GM23338 (cell line): ENCODE results near the gene RPS2. TPM values are rescaled to one million over a fixed set of nuclear protein-coding genes. Genes with fewer than 3 reads are reported as not detected.
"Not testable (repeated sequence)": the region's sequence is repeated elsewhere in the genome, so short reads cannot be mapped to it uniquely, and the experiment has no call there.

ENCODE experiments used
- ATAC-seq: fragments of 200-7000 bp; cut with Tn5 transposase; 3 replicates; pipeline ENCODE4 v1.9.1; 2020
- DNase-seq: peaks from one replicate; pipeline ENCODE4 v3.0.0-alpha.2; 2015; ENCODE audit warnings: low spot score
- H2AFZ ChIP-seq: fragments of 200-600 bp; sonication (generic); 2 replicates; pipeline ENCODE4 v1.8.0; 2016; ENCODE audit warnings: antibody characterized with exemption, mild to moderate bottlenecking, moderate library complexity
- H3F3A ChIP-seq: fragments of 200-600 bp; sonication (generic); replicated peaks from 2 replicates; pipeline ENCODE4 v1.8.0; 2017; ENCODE audit warnings: antibody characterized with exemption, mixed run types, low read depth
- H3K27ac ChIP-seq: fragments of 200-600 bp; sonication (generic); 2 replicates; pipeline ENCODE4 v1.6.1; 2016; ENCODE audit warnings: low read depth
- H3K27me3 ChIP-seq: fragments of 200-600 bp; sonication (generic); 2 replicates; pipeline ENCODE4 v1.8.0; 2016; ENCODE audit warnings: mild to moderate bottlenecking, mixed run types, moderate library complexity; ENCODE audit not compliant: insufficient read depth
- H3K36me3 ChIP-seq: fragments of 200-600 bp; sonication (generic); 2 replicates; pipeline ENCODE4 v1.8.0; 2016; ENCODE audit warnings: mild to moderate bottlenecking; ENCODE audit not compliant: insufficient read depth
- H3K4me1 ChIP-seq: fragments of 200-600 bp; sonication (generic); 2 replicates; pipeline ENCODE4 v1.8.0; 2016; ENCODE audit warnings: mild to moderate bottlenecking, moderate library complexity; ENCODE audit not compliant: insufficient read depth
- H3K4me2 ChIP-seq: fragments of 200-600 bp; sonication (generic); 2 replicates; pipeline ENCODE4 v1.7.1; 2017; ENCODE audit warnings: mixed run types
- H3K4me3 ChIP-seq: fragments of 200-600 bp; sonication (generic); 2 replicates; pipeline ENCODE4 v1.6.1; 2016; ENCODE audit warnings: mixed run types
- H3K79me2 ChIP-seq: fragments of 200-600 bp; sonication (generic); replicated peaks from 2 replicates; pipeline ENCODE4 v1.8.0; 2017; ENCODE audit warnings: mild to moderate bottlenecking; ENCODE audit not compliant: insufficient read depth
- H3K9me2 ChIP-seq: fragments of 200-600 bp; sonication (generic); 2 replicates; pipeline ENCODE4 v1.8.0; 2017; ENCODE audit not compliant: insufficient read depth
- H4K20me1 ChIP-seq: fragments of 200-600 bp; sonication (generic); replicated peaks from 2 replicates; pipeline ENCODE4 v1.8.0; 2017; ENCODE audit warnings: mild to moderate bottlenecking; ENCODE audit not compliant: insufficient read depth
- H3K27ac Mint-ChIP-seq: 2 replicates; pipeline ENCODE4 v1.8.0; 2020; ENCODE audit warnings: inconsistent platforms, mild to moderate bottlenecking, moderate library complexity, mixed read lengths
- H3K27me3 Mint-ChIP-seq: 3 replicates; pipeline ENCODE4 v1.8.0; 2022; ENCODE audit warnings: low read depth, mild to moderate bottlenecking, moderate library complexity, mixed read lengths, inconsistent platforms; ENCODE audit not compliant: insufficient read depth, poor library complexity
- H3K36me3 Mint-ChIP-seq: 3 replicates; pipeline ENCODE4 v1.8.0; 2021; ENCODE audit warnings: low read depth, mild to moderate bottlenecking, inconsistent platforms, moderate library complexity, mixed read lengths
- H3K4me1 Mint-ChIP-seq: 3 replicates; pipeline ENCODE4 v1.8.0; 2020; ENCODE audit warnings: mild to moderate bottlenecking, inconsistent platforms, mixed read lengths
- H3K4me3 Mint-ChIP-seq: 3 replicates; pipeline ENCODE4 v1.8.0; 2021; ENCODE audit warnings: moderate library complexity, mild to moderate bottlenecking, inconsistent platforms, mixed read lengths
- H3K9me3 Mint-ChIP-seq: 3 replicates; pipeline ENCODE4 v1.8.0; 2020; ENCODE audit warnings: moderate library complexity, mild to moderate bottlenecking, inconsistent platforms, mixed read lengths
- CREB1 ChIP-seq: fragments of 250-450 bp; sonication (Bioruptor Pico); IDR thresholded peaks from 2 replicates; pipeline ENCODE4 v1.5.0; 2020; ENCODE audit warnings: low read depth, mild to moderate bottlenecking, moderate library complexity
- EZH2 ChIP-seq: fragments of 200-600 bp; sonication (generic); IDR thresholded peaks from one replicate; pipeline ENCODE4 v1.8.0; 2017; ENCODE audit warnings: antibody characterized with exemption, mild to moderate bottlenecking, low read depth; ENCODE audit not compliant: unreplicated experiment
- EZH2phosphoT487 ChIP-seq: fragments of 200-600 bp; sonication (generic); IDR thresholded peaks from one replicate; pipeline ENCODE4 v1.8.1; 2018; ENCODE audit warnings: antibody characterized with exemption; ENCODE audit not compliant: unreplicated experiment
- JUNB ChIP-seq: IDR thresholded peaks from one replicate; pipeline ENCODE4 v1.6.1; 2016; ENCODE audit warnings: antibody characterized with exemption; ENCODE audit not compliant: unreplicated experiment
- NANOG ChIP-seq: IDR thresholded peaks from 2 replicates; pipeline ENCODE4 v1.6.1; 2016; ENCODE audit warnings: antibody characterized with exemption, borderline replicate concordance
- POLR2AphosphoS5 ChIP-seq: IDR thresholded peaks from 2 replicates; pipeline ENCODE4 v1.6.1; 2016; ENCODE audit warnings: antibody characterized with exemption, low read depth
- STAT1 ChIP-seq: IDR thresholded peaks from one replicate; pipeline ENCODE4 v1.6.1; 2016; ENCODE audit warnings: antibody characterized with exemption; ENCODE audit not compliant: unreplicated experiment
- ZNF114 ChIP-seq: fragments of 250-450 bp; sonication (Bioruptor Pico); IDR thresholded peaks from 2 replicates; pipeline ENCODE4 v1.5.0; 2020; ENCODE audit warnings: mild to moderate bottlenecking, moderate library complexity
- ZNF331 ChIP-seq: fragments of 250-450 bp; sonication (Bioruptor Pico); IDR thresholded peaks from 2 replicates; pipeline ENCODE4 v1.5.0; 2020; ENCODE audit warnings: low read depth, mild to moderate bottlenecking, moderate library complexity
- polyA plus RNA-seq: library from polyadenylated mRNA; unstranded; fragments of >200 nt; fragmentation: Nextera tagmentation; extraction: Ambion mirVana; gene quantifications from 2 replicates; pipeline ENCODE4 v1.2.1, GENCODE V29; 2016
- total RNA-seq: library from RNA; depleted of rRNA; stranded (reverse); fragments of >200 nt; shearing (Covaris generic); gene quantifications from 2 replicates; pipeline ENCODE4 v1.2.3, GENCODE V29; 2014
- TF ChIP-seq, protein P1 (sequence below): fragments of 250-450 bp; sonication (Bioruptor Pico); IDR thresholded peaks from 2 replicates; pipeline ENCODE4 v1.5.0; 2020; ENCODE audit warnings: mild to moderate bottlenecking, moderate library complexity
- TF ChIP-seq, protein P2 (sequence below), 2 experiments: fragments of 200-600 bp in 1 of 2; sonication (generic) in 1 of 2; conservative IDR thresholded peaks; 2 replicates each; pipeline versions ENCODE4 v1.5.1 to v1.6.1; 2016 to 2017; ENCODE audit warnings: antibody characterized with exemption in 2 of 2, low read depth in 2 of 2, mild to moderate bottlenecking in 2 of 2, moderate library complexity in 1 of 2

Gene RPS2
- total and polyA plus RNA-seq, 2 experiments from 2014 or later: 3,786 to 3,992 TPM

DNA sequence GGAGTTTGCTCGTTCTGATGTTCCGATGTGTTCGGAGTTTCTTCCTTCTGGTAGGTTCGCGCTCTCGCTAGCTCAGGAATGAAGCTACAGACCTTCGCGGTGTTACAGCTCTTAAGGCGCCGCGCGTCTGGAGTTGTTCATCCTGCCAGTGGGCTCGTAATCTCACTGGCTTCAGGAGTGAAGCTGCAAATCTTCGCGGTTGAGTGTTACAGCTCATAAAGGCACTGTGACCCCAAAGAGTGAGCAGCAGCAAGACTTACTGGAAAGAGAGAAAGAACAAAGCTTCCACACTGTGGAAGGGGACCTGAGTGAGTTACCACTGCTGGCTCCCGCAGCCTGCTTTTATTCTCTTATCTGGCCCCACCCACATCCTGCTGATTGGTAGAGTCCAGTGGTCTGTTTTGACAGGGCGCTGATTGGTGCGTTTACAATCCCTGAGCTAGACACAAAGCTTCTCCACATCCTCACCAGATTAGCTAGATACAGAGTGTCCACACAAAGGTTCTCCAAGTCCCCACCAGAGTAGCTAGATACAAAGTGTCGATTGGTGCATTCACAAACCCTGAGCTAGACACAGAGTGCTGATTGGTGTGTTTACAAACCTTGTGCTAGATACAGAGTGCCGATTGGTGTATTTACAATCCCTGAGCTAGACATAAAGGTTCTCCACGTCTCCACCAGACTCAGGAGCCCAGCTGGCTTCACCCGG lies 7.0 kb downstream of the RPS2 start:
- not testable (repeated sequence) for H3K27ac Mint-ChIP-seq, H3K27me3 ChIP-seq, H2AFZ ChIP-seq, DNase-seq, H4K20me1 ChIP-seq, H3K9me3 Mint-ChIP-seq, H3K4me3 Mint-ChIP-seq, H3K9me2 ChIP-seq, H3K27ac ChIP-seq, ATAC-seq, H3K4me2 ChIP-seq, H3K36me3 ChIP-seq
- Mint-ChIP-seq H3K4me1 (peaks cover 22% of the 10 kb centered on the region), H3K27me3 (peaks cover 36% of the 10 kb centered on the region), H3K36me3 (peaks cover 24% of the 10 kb centered on the region)
- Histone ChIP-seq H3K4me1 (peaks cover 20% of the 10 kb centered on the region; the same call in 1 of the 2 replicates), H3F3A (peaks cover 33% of the 10 kb centered on the region), H3K4me3 (peak overlapping the region; percentile 89; the same call in 1 of the 2 replicates), H3K79me2 (peaks cover 13% of the 10 kb centered on the region)

DNA sequence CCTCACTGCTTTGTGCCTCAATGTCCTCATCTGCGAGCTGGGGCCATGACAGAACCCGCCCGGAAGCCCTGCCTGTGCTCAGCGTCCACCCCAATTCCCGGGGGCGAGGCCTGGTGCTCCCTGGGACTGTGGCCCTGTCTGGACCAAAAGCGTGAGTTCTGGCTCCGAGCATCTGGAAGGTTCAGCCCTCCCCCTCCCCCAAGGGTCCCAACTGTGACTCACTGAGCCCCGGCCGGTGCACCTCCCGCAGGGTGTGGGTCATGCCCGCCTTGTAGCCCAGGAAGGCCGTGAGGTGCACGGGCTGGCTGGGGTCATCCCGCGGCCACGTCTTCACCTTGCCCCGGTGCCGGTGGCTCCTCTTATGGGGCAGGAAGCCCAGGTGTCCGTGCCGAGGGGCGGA lies 10.9 kb downstream of the RPS2 start:
- no peak for DNase-seq
- Histone ChIP-seq H3K27ac (no peak overlapping the region), H3F3A (peaks cover 7% of the 10 kb centered on the region), H4K20me1 (no peaks in the 10 kb centered on the region), H3K4me2 (no peak overlapping the region), H3K36me3 (no peaks in the 10 kb centered on the region), H3K4me1 (no peaks in the 10 kb centered on the region; the same call in 1 of the 2 replicates), H3K9me2 (no peaks in the 10 kb centered on the region), H3K4me3 (no peak overlapping the region), H3K27me3 (no peaks in the 10 kb centered on the region), H3K79me2 (no peaks in the 10 kb centered on the region), H2AFZ (no peak overlapping the region)
- no peak for ATAC-seq
- Mint-ChIP-seq H3K36me3 (no peaks in the 10 kb centered on the region), H3K27ac (no peak overlapping the region), H3K4me3 (no peak overlapping the region), H3K4me1 (no peaks in the 10 kb centered on the region; the same call in 2 of the 3 replicates), H3K27me3 (peaks cover 6% of the 10 kb centered on the region), H3K9me3 (no peaks in the 10 kb centered on the region)
- TF ChIP-seq STAT1 (no peak), EZH2phosphoT487 (no peak), ZNF331 (CRISPR knock-in tag) (no peak), NANOG (no peak), JUNB (no peak), EZH2 (no peak), CREB1 (CRISPR knock-in tag) (no peak), ZNF114 (no peak), POLR2AphosphoS5 (no peak)
- TF ChIP-seq, protein P1, sequence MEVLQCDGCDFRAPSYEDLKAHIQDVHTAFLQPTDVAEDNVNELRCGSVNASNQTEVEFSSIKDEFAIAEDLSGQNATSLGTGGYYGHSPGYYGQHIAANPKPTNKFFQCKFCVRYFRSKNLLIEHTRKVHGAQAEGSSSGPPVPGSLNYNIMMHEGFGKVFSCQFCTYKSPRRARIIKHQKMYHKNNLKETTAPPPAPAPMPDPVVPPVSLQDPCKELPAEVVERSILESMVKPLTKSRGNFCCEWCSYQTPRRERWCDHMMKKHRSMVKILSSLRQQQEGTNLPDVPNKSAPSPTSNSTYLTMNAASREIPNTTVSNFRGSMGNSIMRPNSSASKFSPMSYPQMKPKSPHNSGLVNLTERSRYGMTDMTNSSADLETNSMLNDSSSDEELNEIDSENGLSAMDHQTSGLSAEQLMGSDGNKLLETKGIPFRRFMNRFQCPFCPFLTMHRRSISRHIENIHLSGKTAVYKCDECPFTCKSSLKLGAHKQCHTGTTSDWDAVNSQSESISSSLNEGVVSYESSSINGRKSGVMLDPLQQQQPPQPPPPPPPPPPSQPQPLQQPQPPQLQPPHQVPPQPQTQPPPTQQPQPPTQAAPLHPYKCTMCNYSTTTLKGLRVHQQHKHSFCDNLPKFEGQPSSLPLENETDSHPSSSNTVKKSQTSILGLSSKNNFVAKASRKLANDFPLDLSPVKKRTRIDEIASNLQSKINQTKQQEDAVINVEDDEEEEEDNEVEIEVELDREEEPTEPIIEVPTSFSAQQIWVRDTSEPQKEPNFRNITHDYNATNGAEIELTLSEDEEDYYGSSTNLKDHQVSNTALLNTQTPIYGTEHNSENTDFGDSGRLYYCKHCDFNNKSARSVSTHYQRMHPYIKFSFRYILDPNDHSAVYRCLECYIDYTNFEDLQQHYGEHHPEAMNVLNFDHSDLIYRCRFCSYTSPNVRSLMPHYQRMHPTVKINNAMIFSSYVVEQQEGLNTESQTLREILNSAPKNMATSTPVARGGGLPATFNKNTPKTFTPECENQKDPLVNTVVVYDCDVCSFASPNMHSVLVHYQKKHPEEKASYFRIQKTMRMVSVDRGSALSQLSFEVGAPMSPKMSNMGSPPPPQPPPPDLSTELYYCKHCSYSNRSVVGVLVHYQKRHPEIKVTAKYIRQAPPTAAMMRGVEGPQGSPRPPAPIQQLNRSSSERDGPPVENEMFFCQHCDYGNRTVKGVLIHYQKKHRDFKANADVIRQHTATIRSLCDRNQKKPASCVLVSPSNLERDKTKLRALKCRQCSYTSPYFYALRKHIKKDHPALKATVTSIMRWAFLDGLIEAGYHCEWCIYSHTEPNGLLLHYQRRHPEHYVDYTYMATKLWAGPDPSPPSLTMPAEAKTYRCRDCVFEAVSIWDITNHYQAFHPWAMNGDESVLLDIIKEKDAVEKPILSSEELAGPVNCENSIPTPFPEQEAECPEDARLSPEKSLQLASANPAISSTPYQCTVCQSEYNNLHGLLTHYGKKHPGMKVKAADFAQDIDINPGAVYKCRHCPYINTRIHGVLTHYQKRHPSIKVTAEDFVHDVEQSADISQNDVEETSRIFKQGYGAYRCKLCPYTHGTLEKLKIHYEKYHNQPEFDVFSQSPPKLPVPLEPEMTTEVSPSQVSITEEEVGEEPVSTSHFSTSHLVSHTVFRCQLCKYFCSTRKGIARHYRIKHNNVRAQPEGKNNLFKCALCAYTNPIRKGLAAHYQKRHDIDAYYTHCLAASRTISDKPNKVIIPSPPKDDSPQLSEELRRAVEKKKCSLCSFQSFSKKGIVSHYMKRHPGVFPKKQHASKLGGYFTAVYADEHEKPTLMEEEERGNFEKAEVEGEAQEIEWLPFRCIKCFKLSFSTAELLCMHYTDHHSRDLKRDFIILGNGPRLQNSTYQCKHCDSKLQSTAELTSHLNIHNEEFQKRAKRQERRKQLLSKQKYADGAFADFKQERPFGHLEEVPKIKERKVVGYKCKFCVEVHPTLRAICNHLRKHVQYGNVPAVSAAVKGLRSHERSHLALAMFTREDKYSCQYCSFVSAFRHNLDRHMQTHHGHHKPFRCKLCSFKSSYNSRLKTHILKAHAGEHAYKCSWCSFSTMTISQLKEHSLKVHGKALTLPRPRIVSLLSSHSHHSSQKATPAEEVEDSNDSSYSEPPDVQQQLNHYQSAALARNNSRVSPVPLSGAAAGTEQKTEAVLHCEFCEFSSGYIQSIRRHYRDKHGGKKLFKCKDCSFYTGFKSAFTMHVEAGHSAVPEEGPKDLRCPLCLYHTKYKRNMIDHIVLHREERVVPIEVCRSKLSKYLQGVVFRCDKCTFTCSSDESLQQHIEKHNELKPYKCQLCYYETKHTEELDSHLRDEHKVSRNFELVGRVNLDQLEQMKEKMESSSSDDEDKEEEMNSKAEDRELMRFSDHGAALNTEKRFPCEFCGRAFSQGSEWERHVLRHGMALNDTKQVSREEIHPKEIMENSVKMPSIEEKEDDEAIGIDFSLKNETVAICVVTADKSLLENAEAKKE (CRISPR knock-in tag): no peak
- TF ChIP-seq, protein P2, sequence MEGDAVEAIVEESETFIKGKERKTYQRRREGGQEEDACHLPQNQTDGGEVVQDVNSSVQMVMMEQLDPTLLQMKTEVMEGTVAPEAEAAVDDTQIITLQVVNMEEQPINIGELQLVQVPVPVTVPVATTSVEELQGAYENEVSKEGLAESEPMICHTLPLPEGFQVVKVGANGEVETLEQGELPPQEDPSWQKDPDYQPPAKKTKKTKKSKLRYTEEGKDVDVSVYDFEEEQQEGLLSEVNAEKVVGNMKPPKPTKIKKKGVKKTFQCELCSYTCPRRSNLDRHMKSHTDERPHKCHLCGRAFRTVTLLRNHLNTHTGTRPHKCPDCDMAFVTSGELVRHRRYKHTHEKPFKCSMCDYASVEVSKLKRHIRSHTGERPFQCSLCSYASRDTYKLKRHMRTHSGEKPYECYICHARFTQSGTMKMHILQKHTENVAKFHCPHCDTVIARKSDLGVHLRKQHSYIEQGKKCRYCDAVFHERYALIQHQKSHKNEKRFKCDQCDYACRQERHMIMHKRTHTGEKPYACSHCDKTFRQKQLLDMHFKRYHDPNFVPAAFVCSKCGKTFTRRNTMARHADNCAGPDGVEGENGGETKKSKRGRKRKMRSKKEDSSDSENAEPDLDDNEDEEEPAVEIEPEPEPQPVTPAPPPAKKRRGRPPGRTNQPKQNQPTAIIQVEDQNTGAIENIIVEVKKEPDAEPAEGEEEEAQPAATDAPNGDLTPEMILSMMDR (conservative IDR thresholded peaks at IDR 0.05; ENCODE audit: low read depth in 2 of 2): no peak
